Neural cell (in vitro differentiated cells): Measurements from ENCODE around the gene SYT17. TPM values are rescaled to one million over a fixed set of nuclear protein-coding genes. Genes with fewer than 3 reads are reported as not detected.

Experiments
- H2AFZ ChIP-seq: fragments of 200-600, 300-800 bp; sonication (generic), shearing (Covaris generic); 2 replicates; pipeline ENCODE4 v1.6.0; 2014; ENCODE audit warnings: low read depth, mild to moderate bottlenecking, antibody characterized with exemption, low read length, moderate library complexity
- H3F3A ChIP-seq: fragments of 200-600 bp; shearing (Covaris generic); 2 replicates; pipeline ENCODE4 v1.6.1; 2016; ENCODE audit warnings: mild to moderate bottlenecking, moderate library complexity, mixed read lengths, antibody characterized with exemption, low read length; ENCODE audit not compliant: insufficient read depth, poor library complexity, severe bottlenecking
- H3K27ac ChIP-seq: fragments of 200-600, 300-800 bp; sonication (generic), shearing (Covaris generic); 2 replicates; pipeline ENCODE4 v1.5.1; 2014; ENCODE audit warnings: mild to moderate bottlenecking, low read length, moderate library complexity
- H3K27me3 ChIP-seq: fragments of 300-800, 200-600 bp; sonication (generic), shearing (Covaris generic); 2 replicates; pipeline ENCODE4 v1.6.0; 2014; ENCODE audit warnings: mild to moderate bottlenecking, low read depth, low read length, moderate library complexity; ENCODE audit not compliant: insufficient read depth
- H3K36me3 ChIP-seq: fragments of 300-800, 200-600 bp; sonication (generic), shearing (Covaris generic); 2 replicates; pipeline ENCODE4 v1.5.1; 2014; ENCODE audit warnings: mild to moderate bottlenecking, antibody characterized with exemption, low read length, moderate library complexity; ENCODE audit not compliant: insufficient read depth
- H3K4me2 ChIP-seq: fragments of 300-800, 200-600 bp; sonication (generic), shearing (Covaris generic); 2 replicates; pipeline ENCODE4 v1.6.0; 2014; ENCODE audit warnings: mild to moderate bottlenecking, low read length
- H3K4me3 ChIP-seq: fragments of 300-800, 200-600 bp; sonication (generic), shearing (Covaris generic); 2 replicates; pipeline ENCODE4 v1.5.1; 2014; ENCODE audit warnings: mild to moderate bottlenecking, low read length, moderate library complexity
- H3K79me2 ChIP-seq: fragments of 200-600 bp; shearing (Covaris generic); replicated peaks from 2 replicates; pipeline ENCODE4 v1.6.0; 2014; ENCODE audit warnings: mild to moderate bottlenecking, low read length, moderate library complexity; ENCODE audit not compliant: insufficient read depth
- H3K9ac ChIP-seq: fragments of 300-800, 200-600 bp; sonication (generic), shearing (Covaris generic); 2 replicates; pipeline ENCODE4 v1.6.1; 2016; ENCODE audit warnings: mild to moderate bottlenecking, low read length, mixed read lengths
- H3K9me2 ChIP-seq: fragments of 200-600 bp; shearing (Covaris generic); 2 replicates; pipeline ENCODE4 v1.6.1; 2016; ENCODE audit warnings: mild to moderate bottlenecking, low read length, mixed read lengths; ENCODE audit not compliant: insufficient read depth
- H3K9me3 ChIP-seq: fragments of 200-600, 300-800 bp; sonication (generic), shearing (Covaris generic); 2 replicates; pipeline ENCODE4 v1.6.1; 2016; ENCODE audit warnings: mild to moderate bottlenecking, mixed run types, low read length, moderate library complexity, mixed read lengths
- H4K20me1 ChIP-seq: fragments of 200-600 bp; shearing (Covaris generic); 2 replicates; pipeline ENCODE4 v1.6.1; 2016; ENCODE audit warnings: mild to moderate bottlenecking, mixed run types; ENCODE audit not compliant: insufficient read depth
- EP300 ChIP-seq: fragments of 450-650 bp; conservative IDR thresholded peaks from 2 replicates; pipeline ENCODE4 v1.6.1; 2014; ENCODE audit warnings: antibody characterized with exemption, mild to moderate bottlenecking, moderate library complexity; ENCODE audit not compliant: poor library complexity, severe bottlenecking
- EZH2 ChIP-seq: fragments of 200-600, 300-800 bp; shearing (Covaris generic), sonication (generic); IDR thresholded peaks from 2 replicates; pipeline ENCODE4 v1.6.1; 2014; ENCODE audit warnings: antibody characterized with exemption, low read length, borderline replicate concordance, mild to moderate bottlenecking; ENCODE audit not compliant: insufficient read depth, poor library complexity, severe bottlenecking
- MXI1 ChIP-seq: fragments of 450-650 bp; conservative IDR thresholded peaks from 2 replicates; pipeline ENCODE4 v1.6.1; 2014; ENCODE audit warnings: antibody characterized with exemption, mild to moderate bottlenecking; ENCODE audit not compliant: poor library complexity, severe bottlenecking
- POLR2AphosphoS5 ChIP-seq: IDR thresholded peaks from 2 replicates; pipeline ENCODE4 v1.6.1; 2012
- RAD21 ChIP-seq: fragments of 450-650 bp; conservative IDR thresholded peaks from 2 replicates; pipeline ENCODE4 v1.6.1; 2014; ENCODE audit warnings: antibody characterized with exemption, mild to moderate bottlenecking, moderate library complexity
- SMC3 ChIP-seq: fragments of 450-650 bp; conservative IDR thresholded peaks from 2 replicates; pipeline ENCODE4 v1.6.1; 2014; ENCODE audit warnings: antibody characterized with exemption, mild to moderate bottlenecking, moderate library complexity; ENCODE audit not compliant: poor library complexity
- TAF1 ChIP-seq: IDR thresholded peaks from 2 replicates; pipeline ENCODE4 v1.6.1; 2012; ENCODE audit warnings: low read depth
- polyA plus RNA-seq: library from polyadenylated mRNA; depleted of rRNA; stranded (reverse); fragments of >200 nt; gene quantifications from 2 replicates; pipeline ENCODE4 v1.2.3, GENCODE V29; 2014
- TF ChIP-seq, protein P1 (sequence below): fragments of 450-650 bp; IDR thresholded peaks from 2 replicates; pipeline ENCODE4 v1.5.1; 2014; ENCODE audit warnings: antibody characterized with exemption, mild to moderate bottlenecking, moderate library complexity; ENCODE audit not compliant: poor library complexity, severe bottlenecking
- TF ChIP-seq, protein P2 (sequence below): IDR thresholded peaks from 2 replicates; pipeline ENCODE4 v1.6.1; 2012; ENCODE audit warnings: borderline replicate concordance

Gene SYT17
- polyA plus RNA-seq, 1 donor from 2014 or later = 3.0 TPM

DNA sequence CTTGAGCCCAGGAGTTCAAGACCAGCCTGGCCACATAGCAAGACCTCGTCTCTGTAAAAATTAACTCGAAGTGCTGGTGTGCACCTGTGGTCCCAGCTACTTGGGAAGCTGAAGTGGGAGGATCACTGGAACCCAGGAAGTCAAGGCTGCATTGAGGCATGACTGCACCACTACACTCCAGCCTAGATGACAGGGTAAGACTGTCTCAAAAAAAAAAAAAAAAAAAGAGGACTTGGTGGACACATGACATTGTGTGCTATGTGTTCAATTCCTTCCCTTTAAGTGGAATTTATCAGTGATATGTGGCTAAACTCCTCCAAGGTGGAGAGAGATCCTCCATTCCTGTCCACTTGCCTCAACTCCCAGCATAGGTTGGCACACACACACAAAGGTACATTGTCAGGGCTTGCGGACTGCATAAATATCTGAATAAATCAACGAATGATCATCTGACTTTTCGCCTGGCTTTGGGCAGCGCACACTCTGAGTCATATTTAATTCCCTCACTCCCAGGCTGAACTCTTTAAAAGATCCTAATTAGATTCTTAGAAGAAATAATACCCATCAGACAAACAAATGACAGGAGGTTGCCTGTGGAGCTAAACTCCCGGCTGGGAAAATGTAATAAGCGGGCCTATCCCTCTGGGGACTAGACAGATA, 25.0 kb upstream of the SYT17 start:
- Histone ChIP-seq H3K27ac (no peak overlapping the region), H3K9me2 (no peaks in the 10 kb centered on the region), H3K36me3 (no peaks in the 10 kb centered on the region), H3K79me2 (no peaks in the 10 kb centered on the region), H3K27me3 (no peaks in the 10 kb centered on the region), H3K4me2 (no peak overlapping the region), H3K4me3 (no peak overlapping the region), H3F3A (no peaks in the 10 kb centered on the region), H4K20me1 (no peaks in the 10 kb centered on the region), H3K9ac (no peak overlapping the region), H2AFZ (no peak overlapping the region), H3K9me3 (no peaks in the 10 kb centered on the region)
- TF ChIP-seq, protein P1, sequence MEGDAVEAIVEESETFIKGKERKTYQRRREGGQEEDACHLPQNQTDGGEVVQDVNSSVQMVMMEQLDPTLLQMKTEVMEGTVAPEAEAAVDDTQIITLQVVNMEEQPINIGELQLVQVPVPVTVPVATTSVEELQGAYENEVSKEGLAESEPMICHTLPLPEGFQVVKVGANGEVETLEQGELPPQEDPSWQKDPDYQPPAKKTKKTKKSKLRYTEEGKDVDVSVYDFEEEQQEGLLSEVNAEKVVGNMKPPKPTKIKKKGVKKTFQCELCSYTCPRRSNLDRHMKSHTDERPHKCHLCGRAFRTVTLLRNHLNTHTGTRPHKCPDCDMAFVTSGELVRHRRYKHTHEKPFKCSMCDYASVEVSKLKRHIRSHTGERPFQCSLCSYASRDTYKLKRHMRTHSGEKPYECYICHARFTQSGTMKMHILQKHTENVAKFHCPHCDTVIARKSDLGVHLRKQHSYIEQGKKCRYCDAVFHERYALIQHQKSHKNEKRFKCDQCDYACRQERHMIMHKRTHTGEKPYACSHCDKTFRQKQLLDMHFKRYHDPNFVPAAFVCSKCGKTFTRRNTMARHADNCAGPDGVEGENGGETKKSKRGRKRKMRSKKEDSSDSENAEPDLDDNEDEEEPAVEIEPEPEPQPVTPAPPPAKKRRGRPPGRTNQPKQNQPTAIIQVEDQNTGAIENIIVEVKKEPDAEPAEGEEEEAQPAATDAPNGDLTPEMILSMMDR = no peak
- TF ChIP-seq, protein P2, sequence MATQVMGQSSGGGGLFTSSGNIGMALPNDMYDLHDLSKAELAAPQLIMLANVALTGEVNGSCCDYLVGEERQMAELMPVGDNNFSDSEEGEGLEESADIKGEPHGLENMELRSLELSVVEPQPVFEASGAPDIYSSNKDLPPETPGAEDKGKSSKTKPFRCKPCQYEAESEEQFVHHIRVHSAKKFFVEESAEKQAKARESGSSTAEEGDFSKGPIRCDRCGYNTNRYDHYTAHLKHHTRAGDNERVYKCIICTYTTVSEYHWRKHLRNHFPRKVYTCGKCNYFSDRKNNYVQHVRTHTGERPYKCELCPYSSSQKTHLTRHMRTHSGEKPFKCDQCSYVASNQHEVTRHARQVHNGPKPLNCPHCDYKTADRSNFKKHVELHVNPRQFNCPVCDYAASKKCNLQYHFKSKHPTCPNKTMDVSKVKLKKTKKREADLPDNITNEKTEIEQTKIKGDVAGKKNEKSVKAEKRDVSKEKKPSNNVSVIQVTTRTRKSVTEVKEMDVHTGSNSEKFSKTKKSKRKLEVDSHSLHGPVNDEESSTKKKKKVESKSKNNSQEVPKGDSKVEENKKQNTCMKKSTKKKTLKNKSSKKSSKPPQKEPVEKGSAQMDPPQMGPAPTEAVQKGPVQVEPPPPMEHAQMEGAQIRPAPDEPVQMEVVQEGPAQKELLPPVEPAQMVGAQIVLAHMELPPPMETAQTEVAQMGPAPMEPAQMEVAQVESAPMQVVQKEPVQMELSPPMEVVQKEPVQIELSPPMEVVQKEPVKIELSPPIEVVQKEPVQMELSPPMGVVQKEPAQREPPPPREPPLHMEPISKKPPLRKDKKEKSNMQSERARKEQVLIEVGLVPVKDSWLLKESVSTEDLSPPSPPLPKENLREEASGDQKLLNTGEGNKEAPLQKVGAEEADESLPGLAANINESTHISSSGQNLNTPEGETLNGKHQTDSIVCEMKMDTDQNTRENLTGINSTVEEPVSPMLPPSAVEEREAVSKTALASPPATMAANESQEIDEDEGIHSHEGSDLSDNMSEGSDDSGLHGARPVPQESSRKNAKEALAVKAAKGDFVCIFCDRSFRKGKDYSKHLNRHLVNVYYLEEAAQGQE = no peak
- no peak for TF ChIP-seq EP300
- no peak for TF ChIP-seq RAD21
- TF ChIP-seq SMC3 = no peak
- no peak for TF ChIP-seq POLR2AphosphoS5
- no peak for TF ChIP-seq TAF1

DNA sequence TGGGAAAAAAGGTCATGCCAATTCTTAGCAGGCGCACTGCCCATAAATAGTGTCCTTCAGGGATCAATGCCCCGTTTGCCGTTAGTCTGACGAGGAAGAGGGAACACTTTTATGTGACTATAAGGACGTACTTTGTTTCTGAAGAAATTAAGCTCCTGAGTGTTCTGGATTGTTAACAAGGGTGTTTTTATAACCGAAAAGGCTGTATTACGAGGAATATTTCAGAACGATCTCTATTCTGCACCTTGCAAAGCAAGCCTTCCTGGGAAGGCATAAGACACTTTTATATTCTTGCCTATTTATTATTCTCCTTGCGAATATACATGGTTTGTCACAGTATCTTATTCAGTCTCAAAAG, 24.5 kb upstream of the SYT17 start:
- H3K79me2 ChIP-seq = no peaks in the 10 kb centered on the region
- H3K9me2 ChIP-seq = no peaks in the 10 kb centered on the region
- H3K4me2 ChIP-seq = no peak overlapping the region
- H3K27me3 ChIP-seq = no peaks in the 10 kb centered on the region
- TF ChIP-seq, protein P1 = no peak
- TF ChIP-seq TAF1 (no peak), EP300 (no peak), RAD21 (no peak), POLR2AphosphoS5 (no peak), EZH2 (no peak), MXI1 (no peak), SMC3 (no peak)
- TF ChIP-seq, protein P2 = no peak
- no peak overlapping the region for H3K27ac ChIP-seq
- no peak overlapping the region for H3K4me3 ChIP-seq
- H3F3A ChIP-seq = no peaks in the 10 kb centered on the region
- no peak overlapping the region for H2AFZ ChIP-seq
- no peak overlapping the region for H3K9ac ChIP-seq
- no peaks in the 10 kb centered on the region for H4K20me1 ChIP-seq
- H3K9me3 ChIP-seq = no peaks in the 10 kb centered on the region
- no peaks in the 10 kb centered on the region for H3K36me3 ChIP-seq
